ENCODE results near the gene TMEM144.
A peak's percentile ranks its signal among the peaks of the same experiment; 100 is the strongest.
"Not testable (repeated sequence)": the region's sequence is repeated elsewhere in the genome, so short reads cannot be mapped to it uniquely, and the experiment has no call there.

TMEM144 gene

GRCh38 chr4:158219623-158220022, 9.3 kb downstream of the TMEM144 start:
- DNase-seq: no peak
- in situ Hi-C loops (cut with HindIII; ENCODE audit: low pct_ligation_motif_present, low pct_unique_long_range_greater_than_20kb, low sequenced_read_pairs): no loop called here

- in situ Hi-C loops (cut with HindIII; ENCODE audit: low pct_ligation_motif_present, low pct_unique_long_range_greater_than_20kb, low sequenced_read_pairs); DNase-seq: not testable (repeated sequence)
Observed at GRCh38 chr4:158224318-158224717, 14.0 kb downstream of the TMEM144 start.

GRCh38 chr4:158224999-158225398, 14.7 kb downstream of the TMEM144 start:
- in situ Hi-C loops (cut with HindIII; ENCODE audit: low pct_ligation_motif_present, low pct_unique_long_range_greater_than_20kb, low sequenced_read_pairs); DNase-seq: not testable (repeated sequence)

GRCh38 chr4:158227880-158228279, 17.6 kb downstream of the TMEM144 start:
- in situ Hi-C loops (cut with HindIII; ENCODE audit: low pct_ligation_motif_present, low pct_unique_long_range_greater_than_20kb, low sequenced_read_pairs); DNase-seq: not testable (repeated sequence)

GRCh38 chr4:158228399-158228798, 18.1 kb downstream of the TMEM144 start:
- DNase-seq; in situ Hi-C loops (cut with HindIII; ENCODE audit: low pct_ligation_motif_present, low pct_unique_long_range_greater_than_20kb, low sequenced_read_pairs): not testable (repeated sequence)

- in situ Hi-C loops (cut with HindIII; ENCODE audit: low pct_ligation_motif_present, low pct_unique_long_range_greater_than_20kb, low sequenced_read_pairs): no loop called here
- DNase-seq: no peak
Observed at GRCh38 chr4:158229768-158230167, 19.5 kb downstream of the TMEM144 start.

GRCh38 chr4:158234671-158235070, 24.4 kb downstream of the TMEM144 start:
- DNase-seq: no peak
- in situ Hi-C loops (cut with HindIII; ENCODE audit: low pct_ligation_motif_present, low pct_unique_long_range_greater_than_20kb, low sequenced_read_pairs): no loop called here

- DNase-seq: no peak
- in situ Hi-C loops (cut with HindIII; ENCODE audit: low pct_ligation_motif_present, low pct_unique_long_range_greater_than_20kb, low sequenced_read_pairs): no loop called here
Observed at GRCh38 chr4:158236304-158237030, 26.2 kb downstream of the TMEM144 start.

- no peak for DNase-seq
- in situ Hi-C loops (cut with HindIII; ENCODE audit: low pct_ligation_motif_present, low pct_unique_long_range_greater_than_20kb, low sequenced_read_pairs): no loop called here
Observed at GRCh38 chr4:158238575-158238974, 28.3 kb downstream of the TMEM144 start.

GRCh38 chr4:158239196-158239595, 28.9 kb downstream of the TMEM144 start:
- in situ Hi-C loops (cut with HindIII; ENCODE audit: low pct_ligation_motif_present, low pct_unique_long_range_greater_than_20kb, low sequenced_read_pairs): no loop called here
- DNase-seq: no peak

- in situ Hi-C loops (cut with HindIII; ENCODE audit: low pct_ligation_motif_present, low pct_unique_long_range_greater_than_20kb, low sequenced_read_pairs): no loop called here
- no peak for DNase-seq
Observed at GRCh38 chr4:158243071-158243470, 32.8 kb downstream of the TMEM144 start.

GRCh38 chr4:158250321-158250720, 40.0 kb downstream of the TMEM144 start:
- in situ Hi-C loops (cut with HindIII; ENCODE audit: low pct_ligation_motif_present, low pct_unique_long_range_greater_than_20kb, low sequenced_read_pairs): no loop called here

GRCh38 chr4:158253350-158253980, 43.2 kb downstream of the TMEM144 start:
- peak; percentile 54 for DNase-seq
- in situ Hi-C loops (cut with HindIII; ENCODE audit: low pct_ligation_motif_present, low pct_unique_long_range_greater_than_20kb, low sequenced_read_pairs): no loop called here

More at GRCh38 chr4:158250321-158250720, 40.0 kb downstream of the TMEM144 start:
- no peak for DNase-seq

GRCh38 chr4:158254292-158254691, 44.0 kb downstream of the TMEM144 start:
- in situ Hi-C loops (cut with HindIII; ENCODE audit: low pct_ligation_motif_present, low pct_unique_long_range_greater_than_20kb, low sequenced_read_pairs): no loop called here
- DNase-seq: no peak

- DNase-seq: peak; percentile 51
- in situ Hi-C loops (cut with HindIII; ENCODE audit: low pct_ligation_motif_present, low pct_unique_long_range_greater_than_20kb, low sequenced_read_pairs): no loop called here
Observed at GRCh38 chr4:158255727-158256324, 45.5 kb downstream of the TMEM144 start.

- peak; percentile 35 for DNase-seq
- in situ Hi-C loops (cut with HindIII; ENCODE audit: low pct_ligation_motif_present, low pct_unique_long_range_greater_than_20kb, low sequenced_read_pairs): no loop called here
Observed at GRCh38 chr4:158259955-158260575, 49.8 kb downstream of the TMEM144 start.

- no peak for DNase-seq
- in situ Hi-C loops (cut with HindIII; ENCODE audit: low pct_ligation_motif_present, low pct_unique_long_range_greater_than_20kb, low sequenced_read_pairs): no loop called here
Observed at GRCh38 chr4:158261480-158261879, 51.2 kb downstream of the TMEM144 start.

GRCh38 chr4:158268553-158268952, 58.3 kb downstream of the TMEM144 start:
- DNase-seq: no peak
- in situ Hi-C loops (cut with HindIII; ENCODE audit: low pct_ligation_motif_present, low pct_unique_long_range_greater_than_20kb, low sequenced_read_pairs): no loop called here

- in situ Hi-C loops (cut with HindIII; ENCODE audit: low pct_ligation_motif_present, low pct_unique_long_range_greater_than_20kb, low sequenced_read_pairs): no loop called here
- DNase-seq: no peak
Observed at GRCh38 chr4:158274636-158275035, 64.3 kb downstream of the TMEM144 start.
